Posterior cingulate gyrus (tissue), 11 donors: ENCODE data around the gene C1QC.

ENCODE experiments used
- DNase-seq, 10 donors: peaks; one replicate each; pipeline versions ENCODE4 v3.0.0 to v3.0.0-alpha.2; 2020 to 2021; ENCODE audit warnings: mixed read lengths in 3 of 10
- intact Hi-C: fragments of 100-400 bp; cut with DNase I; formaldehyde crosslinking; loops from one replicate; pipeline ENCODE4 v1.15.1; 2023

Gene C1QC

DNA sequence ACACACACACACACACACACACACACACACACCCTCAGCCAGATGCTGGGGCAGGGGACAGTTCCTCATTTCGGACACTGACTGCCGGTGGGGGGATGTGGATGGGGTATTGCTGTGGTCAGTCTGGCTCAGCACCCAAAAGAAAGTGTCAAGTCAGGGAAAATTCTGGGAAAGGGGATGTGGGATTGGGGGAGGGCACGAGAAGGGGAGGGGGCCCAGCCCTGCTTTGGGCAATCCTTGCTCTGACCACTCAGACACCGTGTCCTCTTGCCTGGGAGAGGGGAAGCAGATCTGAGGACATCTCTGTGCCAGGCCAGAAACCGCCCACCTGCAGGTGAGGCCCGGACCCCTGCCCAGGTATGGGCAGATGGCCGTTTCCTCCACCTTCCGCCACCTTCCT, at the start of gene C1QC:
C1QC (plus strand) TSS at position 253 of the 400 bp plus-strand sequence. CDS start 391 bp downstream, outside the sequence.
- DNase-seq, result peak in 2 of 10 donors; percentile 33 to 71
- intact Hi-C loops, result no loop called here

DNA sequence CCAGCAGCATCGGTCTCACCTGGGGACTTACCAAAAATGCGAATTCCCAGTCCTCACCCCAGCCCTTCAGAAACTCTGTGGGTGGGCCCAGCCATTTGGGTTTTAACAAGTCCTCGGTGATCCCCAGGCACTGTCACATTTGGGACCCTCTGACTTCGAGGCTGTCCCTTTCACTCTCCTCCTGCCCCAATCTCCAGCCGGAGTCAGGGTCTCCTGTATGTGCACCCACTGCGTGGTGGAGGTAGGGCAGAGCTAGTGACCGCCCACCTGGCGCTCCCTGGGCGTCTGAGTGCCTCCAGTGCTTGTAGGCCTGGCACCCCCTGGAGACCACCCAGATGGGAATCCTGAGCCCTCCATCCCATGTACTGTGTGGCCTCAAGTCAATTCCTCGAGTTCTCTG, 49.0 kb upstream of the C1QC start:
- intact Hi-C loops, result no loop called here

DNA sequence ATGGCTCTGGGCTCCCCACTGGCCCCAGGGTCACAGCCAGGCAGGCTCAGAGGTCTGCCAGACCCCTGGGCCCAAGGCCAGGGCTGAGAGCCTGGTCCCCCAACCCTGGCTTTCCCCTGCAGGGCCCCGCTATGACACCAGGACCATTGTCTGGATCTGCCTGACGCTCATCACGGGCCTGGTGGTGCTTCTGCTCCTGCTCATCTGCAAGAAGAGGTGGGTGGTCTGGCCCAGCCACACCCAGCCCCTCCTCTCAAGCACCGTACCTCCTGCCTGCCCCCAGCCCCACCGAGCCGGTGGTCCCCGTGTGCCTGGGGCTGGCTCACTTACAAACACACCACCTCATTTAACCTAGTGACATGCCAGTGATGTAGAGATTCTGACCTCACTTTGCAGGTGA, 48.3 kb upstream of the C1QC start:
- intact Hi-C loops, result no loop called here
- no peak for DNase-seq

More for the DNA sequence above, 49.0 kb upstream of the C1QC start:
- peak in 2 of 10 donors; percentile 55 to 59 for DNase-seq

DNA sequence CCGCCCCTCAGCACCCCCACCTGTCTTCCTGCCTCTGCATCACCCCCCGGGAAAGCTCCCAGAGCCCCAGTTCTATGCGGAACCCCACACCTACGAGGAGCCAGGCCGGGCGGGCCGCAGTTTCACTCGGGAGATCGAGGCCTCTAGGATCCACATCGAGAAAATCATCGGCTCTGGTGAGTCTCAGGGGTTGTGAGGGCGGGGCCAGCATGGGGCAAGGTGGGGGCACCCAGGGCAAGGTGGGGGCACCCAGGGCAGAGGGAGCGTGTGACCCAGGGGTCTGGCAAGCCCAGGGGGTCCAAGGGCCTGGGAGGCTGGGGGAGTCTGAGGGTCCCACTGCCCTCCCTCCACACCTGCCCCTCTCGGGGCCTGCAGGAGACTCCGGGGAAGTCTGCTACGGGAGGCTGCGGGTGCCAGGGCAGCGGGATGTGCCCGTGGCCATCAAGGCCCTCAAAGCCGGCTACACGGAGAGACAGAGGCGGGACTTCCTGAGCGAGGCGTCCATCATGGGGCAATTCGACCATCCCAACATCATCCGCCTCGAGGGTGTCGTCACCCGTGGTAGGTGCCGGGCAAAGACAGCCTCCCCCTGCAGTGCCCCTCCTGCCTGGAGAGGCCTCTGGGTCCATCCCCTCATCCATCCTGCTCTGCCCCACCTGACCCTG, 46.0 kb upstream of the C1QC start:
- intact Hi-C loops, result no loop called here
- DNase-seq, result peak in 2 of 10 donors; percentile 63 to 72

DNA sequence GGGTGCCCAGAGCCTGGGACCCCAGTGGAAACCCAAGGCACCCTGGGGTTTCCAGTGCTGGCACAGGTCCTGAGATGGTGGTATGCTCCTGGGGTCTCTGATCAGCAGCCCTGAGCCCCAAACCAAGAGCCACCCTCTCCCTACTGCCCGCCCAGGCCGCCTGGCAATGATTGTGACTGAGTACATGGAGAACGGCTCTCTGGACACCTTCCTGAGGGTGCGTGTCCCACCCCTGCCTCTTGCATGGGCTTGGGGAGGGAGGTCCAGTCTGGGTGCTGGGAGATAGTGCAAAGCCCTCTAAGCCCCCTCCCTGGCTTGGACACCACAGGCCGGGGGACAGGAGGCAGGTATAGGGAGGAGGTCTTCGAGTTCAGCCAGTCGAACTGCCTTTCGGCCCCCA, 45.4 kb upstream of the C1QC start:
- peak in 1 of 10 donors; percentile 77 for DNase-seq
- intact Hi-C loops, result no loop called here

DNA sequence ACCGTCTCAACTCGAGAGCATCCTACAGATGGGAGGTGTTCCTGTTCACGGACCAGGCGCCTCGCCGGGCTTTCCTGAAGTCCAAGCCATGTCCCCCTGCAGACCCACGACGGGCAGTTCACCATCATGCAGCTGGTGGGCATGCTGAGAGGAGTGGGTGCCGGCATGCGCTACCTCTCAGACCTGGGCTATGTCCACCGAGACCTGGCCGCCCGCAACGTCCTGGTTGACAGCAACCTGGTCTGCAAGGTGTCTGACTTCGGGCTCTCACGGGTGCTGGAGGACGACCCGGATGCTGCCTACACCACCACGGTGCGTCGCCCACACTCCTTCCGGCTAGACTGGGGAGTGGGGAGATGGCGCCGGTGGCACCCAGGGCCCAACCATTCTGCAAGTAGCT, 44.7 kb upstream of the C1QC start:
- peak in 2 of 10 donors; percentile 47 to 80 for DNase-seq
- intact Hi-C loops, result no loop called here

DNA sequence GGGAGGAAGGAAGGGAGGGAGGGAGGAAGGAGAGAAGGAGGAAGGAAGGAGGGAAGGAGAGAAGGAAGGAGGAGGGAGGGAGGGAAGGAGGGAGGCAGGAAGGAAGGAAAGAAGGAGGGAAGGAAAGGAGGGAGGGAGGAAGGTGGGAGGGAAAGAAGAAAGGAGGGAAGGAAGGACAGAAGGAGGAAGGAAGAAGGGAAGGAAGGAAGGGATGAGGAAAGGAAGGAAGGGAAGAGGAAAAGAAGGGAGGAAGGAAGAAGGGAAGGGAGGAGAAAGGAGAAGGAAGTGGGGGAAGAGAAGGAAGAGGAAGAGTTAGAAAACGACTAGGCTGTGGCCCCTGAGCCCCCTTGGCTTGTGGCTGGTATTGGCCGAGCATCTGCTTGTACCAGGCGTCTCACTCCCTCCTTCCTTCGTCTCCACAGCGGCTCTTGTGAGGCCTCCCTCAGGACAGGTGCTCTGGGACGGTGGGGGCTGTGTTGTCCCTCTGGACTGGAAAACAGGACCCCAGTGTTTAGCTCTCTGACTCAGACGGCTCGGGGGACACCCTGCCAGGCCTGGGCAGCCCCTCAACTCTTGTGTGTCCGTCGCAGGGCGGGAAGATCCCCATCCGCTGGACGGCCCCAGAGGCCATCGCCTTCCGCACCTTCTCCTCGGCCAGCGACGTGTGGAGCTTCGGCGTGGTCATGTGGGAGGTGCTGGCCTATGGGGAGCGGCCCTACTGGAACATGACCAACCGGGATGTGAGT, 43.2 kb upstream of the C1QC start:
- DNase-seq, result peak in 2 of 10 donors; percentile 62 to 77
- intact Hi-C loops, result no loop called here

DNA sequence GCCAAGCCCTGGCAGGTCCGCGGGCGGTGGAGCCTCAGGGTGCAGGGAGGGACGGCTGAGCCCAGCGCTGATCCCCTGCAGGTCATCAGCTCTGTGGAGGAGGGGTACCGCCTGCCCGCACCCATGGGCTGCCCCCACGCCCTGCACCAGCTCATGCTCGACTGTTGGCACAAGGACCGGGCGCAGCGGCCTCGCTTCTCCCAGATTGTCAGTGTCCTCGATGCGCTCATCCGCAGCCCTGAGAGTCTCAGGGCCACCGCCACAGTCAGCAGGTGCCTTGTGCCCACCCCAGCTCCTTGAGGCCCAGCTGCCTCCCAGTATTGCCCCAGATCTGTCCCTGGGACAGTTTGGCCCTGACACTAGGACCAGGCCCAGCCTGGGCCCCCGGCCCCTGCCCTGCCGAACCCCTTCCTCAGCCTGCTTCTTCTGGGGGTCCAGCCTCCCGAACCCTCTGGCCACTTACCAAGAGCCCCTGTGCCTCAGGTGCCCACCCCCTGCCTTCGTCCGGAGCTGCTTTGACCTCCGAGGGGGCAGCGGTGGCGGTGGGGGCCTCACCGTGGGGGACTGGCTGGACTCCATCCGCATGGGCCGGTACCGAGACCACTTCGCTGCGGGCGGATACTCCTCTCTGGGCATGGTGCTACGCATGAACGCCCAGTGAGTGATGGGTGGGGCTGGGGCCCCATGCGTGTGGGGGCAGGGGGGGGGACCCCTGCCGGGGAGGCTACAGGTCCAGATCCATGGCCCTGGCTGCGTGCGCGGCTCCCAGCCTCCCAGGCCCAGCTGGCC, 42.4 kb upstream of the C1QC start:
- intact Hi-C loops, result no loop called here
- peak in 2 of 10 donors; percentile 68 to 74 for DNase-seq

DNA sequence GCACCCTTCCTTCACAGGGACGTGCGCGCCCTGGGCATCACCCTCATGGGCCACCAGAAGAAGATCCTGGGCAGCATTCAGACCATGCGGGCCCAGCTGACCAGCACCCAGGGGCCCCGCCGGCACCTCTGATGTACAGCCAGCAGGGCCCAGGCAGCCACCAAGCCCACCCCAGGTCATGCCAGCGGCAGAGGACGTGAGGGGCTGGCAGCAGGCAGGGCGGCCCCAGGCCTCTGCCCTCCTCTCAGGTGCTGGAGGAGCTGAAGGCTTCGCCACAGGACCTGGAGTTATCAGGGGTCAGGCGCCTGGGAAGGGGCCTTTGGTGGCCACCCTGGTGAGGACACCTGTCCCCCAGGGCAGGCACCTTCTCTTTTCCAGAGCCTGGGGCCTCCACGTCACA, 41.8 kb upstream of the C1QC start:
- peak in 2 of 10 donors; percentile 53 to 54 for DNase-seq
- intact Hi-C loops, result no loop called here

DNA sequence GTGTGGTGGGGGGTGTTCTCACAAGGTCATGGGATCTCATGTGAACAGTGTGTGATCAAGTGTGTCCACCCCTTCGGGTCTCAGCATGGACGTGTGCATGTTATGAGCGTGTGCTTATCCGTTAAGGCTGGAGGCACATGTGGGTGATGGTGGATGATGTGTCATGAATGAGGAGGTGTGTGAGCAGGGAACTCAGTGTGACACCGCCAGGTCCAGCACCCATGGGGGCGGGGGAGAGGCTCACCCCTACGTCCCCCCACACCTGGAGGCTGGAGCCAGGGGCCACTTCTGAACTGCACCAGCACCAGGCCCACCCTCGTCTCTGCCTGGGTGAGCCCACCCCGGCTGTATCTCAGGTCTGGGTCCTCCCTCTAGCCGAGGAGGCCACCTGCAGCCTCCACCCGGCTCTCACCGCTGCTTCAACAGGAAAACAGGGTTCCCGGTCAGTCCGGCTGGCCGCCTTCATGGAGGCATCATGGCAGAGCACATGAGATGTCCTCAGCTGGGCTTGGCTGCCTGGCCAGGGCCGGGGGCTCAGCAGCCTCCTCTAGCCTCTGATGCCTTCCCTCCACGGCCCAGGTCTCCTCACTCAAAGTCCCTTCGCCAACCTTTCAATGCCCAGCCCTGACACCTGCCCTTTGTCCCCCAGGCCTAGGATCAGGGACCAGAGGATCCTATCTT, 41.2 kb upstream of the C1QC start:
- peak in 2 of 10 donors; percentile 30 to 69 for DNase-seq
- intact Hi-C loops, result no loop called here

DNA sequence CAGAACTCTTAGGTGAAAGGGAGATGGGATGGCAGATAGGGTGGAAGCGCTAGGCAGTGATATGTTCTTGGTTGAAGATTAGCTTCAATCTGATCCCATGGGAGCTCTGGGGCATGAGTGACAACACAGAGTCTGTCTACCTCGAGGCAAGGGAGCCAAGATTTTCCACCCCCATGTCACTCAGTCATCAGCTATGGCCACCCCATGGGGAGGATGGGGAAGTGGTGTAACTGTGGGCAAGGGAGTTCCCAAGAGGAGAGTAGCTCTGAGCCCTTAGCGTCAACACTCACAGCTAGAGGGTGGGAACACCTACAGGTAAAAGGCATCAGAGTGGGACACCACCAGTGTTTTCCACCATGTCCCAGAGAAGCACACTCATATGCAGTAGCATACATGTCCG, 37.3 kb upstream of the C1QC start:
- intact Hi-C loops, result no loop called here
- DNase-seq, result peak in 1 of 10 donors; percentile 12

DNA sequence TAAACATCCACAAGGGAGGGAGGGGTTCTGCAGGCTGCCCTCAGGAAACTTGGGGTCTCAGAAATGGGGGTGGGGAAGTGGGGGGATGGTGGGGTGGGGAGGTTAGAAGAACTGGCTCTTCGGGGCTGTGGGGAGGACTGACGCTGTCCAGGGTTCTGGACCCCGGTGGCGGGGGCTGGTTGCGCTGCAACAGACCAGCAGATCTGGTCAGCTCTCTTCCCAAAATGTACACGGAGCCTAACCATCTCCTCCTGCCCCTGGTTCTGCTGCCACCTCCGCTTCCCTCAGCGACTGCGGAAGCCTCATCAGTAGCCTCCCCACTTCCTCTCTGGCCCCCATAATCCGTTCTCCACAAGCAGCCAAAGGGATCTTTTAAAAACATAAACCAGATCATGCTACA, 36.3 kb upstream of the C1QC start:
- DNase-seq, result peak in 2 of 10 donors; percentile 12 to 74
- intact Hi-C loops, result no loop called here

DNA sequence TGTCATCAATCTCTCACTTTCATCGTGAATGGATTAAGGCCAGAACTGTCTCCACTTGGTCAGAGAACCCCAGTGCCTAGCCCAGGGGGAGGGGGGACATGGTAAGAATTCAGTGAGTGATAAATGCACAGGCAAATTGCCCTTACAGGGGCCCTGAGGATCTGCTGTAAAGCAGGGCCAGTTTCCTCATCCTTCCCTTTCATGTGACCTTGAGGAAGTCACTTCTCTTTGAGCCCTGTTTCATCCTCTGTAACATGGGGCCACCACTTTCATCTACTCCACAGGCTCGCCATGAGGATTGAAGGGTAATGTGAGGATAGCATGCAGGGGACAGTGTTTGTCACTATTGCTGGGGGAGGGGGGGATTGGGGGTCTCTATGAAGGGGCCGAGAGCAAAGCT, 35.1 kb upstream of the C1QC start:
- intact Hi-C loops, result no loop called here

DNA sequence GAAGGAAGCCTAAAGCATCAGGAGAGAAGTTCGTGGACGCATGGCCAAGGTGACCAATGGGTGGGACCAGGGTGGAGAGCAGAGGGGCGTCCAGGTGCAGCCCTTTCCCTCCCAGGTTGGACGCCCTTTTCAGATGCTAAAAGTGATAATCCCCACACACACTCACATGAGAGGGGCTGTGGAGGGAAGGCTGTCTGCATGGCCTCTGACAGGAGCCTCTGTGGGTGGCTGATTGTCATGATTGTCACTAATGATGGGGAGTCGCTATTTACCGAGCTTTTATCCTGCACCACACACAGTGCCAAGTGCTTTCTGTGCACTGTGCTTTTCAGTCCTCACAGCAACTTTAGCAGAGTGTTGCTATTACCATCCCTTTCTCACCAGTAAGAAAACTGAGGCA, 34.1 kb upstream of the C1QC start:
- intact Hi-C loops, result no loop called here

More for the DNA sequence above, 35.1 kb upstream of the C1QC start:
- DNase-seq, result peak in 1 of 10 donors; percentile 10

DNA sequence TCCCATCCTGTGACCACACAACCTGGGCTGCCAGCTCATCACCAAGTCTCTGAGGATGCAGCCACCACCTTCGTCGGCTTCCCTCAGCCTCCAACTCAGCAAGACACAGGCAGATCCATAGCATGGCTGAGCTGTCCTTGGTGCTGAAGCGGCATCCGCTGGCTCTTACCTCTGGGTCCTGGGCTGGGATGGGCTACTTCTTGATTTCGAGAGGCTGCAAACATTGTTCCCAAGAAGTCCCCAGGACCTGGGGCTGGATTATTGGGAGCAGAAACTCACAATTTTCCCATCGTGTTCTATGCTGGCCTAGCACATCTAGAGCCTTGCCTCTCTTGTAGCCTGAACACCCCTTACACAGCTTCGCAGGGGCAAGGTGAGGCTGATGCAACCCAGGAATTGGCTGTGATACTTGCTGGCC, 31.9 kb upstream of the C1QC start:
- intact Hi-C loops, result no loop called here
- peak in 2 of 10 donors; percentile 54 to 59 for DNase-seq

More for the DNA sequence above, 34.1 kb upstream of the C1QC start:
- peak in 2 of 10 donors; percentile 23 to 27 for DNase-seq

DNA sequence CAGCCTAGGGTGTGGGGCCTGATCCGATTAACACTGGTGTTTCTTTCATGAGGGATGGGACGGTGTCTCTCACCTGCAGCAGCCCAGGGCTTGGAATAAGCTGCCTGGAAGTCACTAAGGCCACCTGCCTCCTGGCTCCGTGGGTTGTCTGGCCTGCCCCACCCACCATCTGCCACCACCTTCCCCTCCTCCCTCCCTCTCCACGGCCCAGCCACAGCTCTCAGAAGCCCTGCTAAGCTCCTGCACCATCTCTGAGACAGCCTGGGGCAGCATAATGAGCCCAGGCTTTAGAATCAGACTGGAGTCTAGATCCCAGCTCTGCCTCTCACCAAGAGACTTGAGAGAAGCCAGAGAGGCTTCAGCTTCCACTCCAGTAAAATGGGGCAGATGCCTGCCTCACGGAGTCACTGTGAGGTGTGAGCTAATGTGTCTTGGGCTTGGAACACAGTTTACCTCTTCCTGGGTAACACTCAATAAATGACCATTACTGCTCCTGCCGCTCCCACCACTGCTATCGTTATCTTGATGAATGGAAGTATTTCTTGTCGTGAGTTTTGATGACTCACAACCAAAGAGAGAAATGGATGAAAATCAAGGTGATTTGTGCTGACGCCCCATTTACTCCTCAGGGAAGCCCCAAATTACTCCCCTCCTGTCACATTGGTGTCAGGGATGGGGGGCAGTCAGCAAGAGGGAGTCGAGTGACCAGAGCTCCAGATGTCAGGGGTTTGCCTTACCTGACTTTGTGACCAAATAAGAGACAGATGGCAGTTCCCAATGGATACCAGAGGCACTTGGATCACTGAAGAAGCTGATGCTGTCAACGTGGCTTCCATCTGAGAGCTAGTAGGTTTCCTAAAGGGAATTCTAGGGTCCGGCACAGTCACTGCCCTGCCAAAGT, 30.5 kb upstream of the C1QC start:
- DNase-seq, result peak in 2 of 10 donors; percentile 17 to 40
- intact Hi-C loops, result no loop called here

DNA sequence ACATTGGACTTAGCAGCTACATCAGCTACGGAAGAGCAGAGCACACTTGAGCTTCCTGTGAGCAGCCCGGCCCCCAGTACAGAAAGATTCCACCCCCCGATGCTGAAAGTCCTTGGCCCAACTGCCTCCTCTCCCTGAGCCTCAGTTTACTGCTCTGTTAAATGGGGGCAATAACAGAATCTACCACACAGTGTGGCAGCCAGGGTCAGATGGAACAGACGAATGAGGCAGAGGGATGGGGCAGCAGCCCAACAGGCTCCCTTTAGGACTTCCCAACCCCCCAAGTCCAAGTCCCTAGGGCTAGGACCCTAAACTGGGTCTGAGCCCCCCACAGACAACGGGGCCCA, 29.9 kb upstream of the C1QC start:
- DNase-seq, result peak in 1 of 10 donors; percentile 14

DNA sequence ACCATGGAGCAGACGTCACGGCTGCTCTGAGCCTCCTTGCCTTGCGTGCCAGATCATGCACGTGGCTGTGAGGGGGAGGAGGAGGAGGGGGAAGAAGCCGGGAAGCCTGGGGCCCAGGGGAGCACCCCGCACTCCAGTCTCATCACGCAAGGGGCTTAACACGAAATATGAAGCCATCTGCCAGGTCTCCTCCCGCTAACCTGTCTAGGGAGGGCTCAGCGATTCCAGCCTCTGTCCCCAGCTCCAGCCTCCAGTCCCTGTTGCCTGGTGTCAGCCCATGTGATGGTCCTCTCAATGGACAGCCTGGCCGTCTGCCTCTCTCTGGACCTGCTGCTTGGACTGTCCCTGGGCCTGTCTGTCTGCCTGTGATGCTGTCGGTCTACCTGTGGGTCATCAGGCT, 29.5 kb upstream of the C1QC start:
- peak in 2 of 10 donors; percentile 26 to 51 for DNase-seq
- intact Hi-C loops, result no loop called here

More for the DNA sequence above, 29.9 kb upstream of the C1QC start:
- intact Hi-C loops, result no loop called here

DNA sequence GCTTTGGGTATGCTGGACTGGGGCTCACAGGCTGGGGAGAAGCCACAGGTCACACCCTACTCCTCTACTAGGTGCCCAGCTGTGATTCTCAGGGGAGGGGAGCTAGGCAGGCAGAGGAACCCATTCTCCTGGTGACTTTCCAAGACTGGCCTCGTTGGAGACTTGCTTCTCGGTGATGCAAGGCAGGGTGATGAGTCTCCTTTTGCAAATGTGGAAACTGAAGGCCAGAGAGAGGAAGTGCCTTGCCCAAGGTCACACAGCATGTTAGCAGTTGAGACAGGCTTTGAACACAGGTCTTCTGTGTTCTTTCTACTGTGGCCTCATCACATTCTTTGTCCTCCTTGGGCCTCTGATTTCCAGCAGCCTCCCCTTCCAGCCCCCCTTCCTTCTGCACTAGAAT, 27.5 kb upstream of the C1QC start:
- DNase-seq, result peak in 2 of 10 donors; percentile 19 to 42
- intact Hi-C loops, result no loop called here
